Vagina (tissue), 2 donors: ENCODE data around the gene TMEM190.

Source experiments
- POLR2A ChIP-seq, 2 donors: fragments of 450-650 bp; IDR thresholded peaks; one replicate each; pipeline ENCODE4 v1.6.1; 2017; ENCODE audit warnings: antibody characterized with exemption in 2 of 2, mild to moderate bottlenecking in 2 of 2, moderate library complexity in 2 of 2
- POLR2AphosphoS5 ChIP-seq, 2 donors: sonication (generic); formaldehyde crosslinking; IDR thresholded peaks; one replicate each; pipeline ENCODE4 v1.9.0; 2017; ENCODE audit warnings: antibody characterized with exemption in 2 of 2, mild to moderate bottlenecking in 2 of 2, low read depth in 1 of 2; ENCODE audit not compliant: insufficient read depth in 1 of 2
- TF ChIP-seq, protein P1 (sequence below), 3 experiments: fragments of 450-650 bp in 2 of 3; fragments of 200-600 bp in 1 of 3; sonication (generic) in 1 of 3; IDR thresholded peaks; one replicate each; pipeline ENCODE4 v1.5.1; 2017 to 2019; ENCODE audit warnings: antibody characterized with exemption in 3 of 3, mild to moderate bottlenecking in 2 of 3, moderate library complexity in 2 of 3

DNA sequence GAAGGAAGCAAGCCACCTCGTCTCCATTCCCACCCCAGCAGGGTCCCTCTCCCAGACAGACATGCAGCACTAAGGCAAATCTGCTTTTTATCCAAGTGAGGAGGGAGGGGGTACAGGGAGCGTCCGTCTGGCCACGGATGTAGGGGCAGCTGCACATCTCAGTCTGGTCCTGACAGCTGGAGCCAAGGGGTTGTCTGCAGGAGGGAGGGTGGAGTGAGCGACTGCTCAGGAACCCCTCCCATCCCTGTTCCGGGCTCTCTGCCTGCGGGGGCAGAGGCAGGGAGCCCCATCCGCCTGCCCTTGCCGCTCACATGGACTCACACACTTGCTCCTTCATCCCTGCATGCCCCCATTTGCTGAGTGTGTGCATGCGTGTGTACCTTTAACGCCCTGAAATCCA, 2.5 kb downstream of the TMEM190 start:
- TF ChIP-seq, protein P1, sequence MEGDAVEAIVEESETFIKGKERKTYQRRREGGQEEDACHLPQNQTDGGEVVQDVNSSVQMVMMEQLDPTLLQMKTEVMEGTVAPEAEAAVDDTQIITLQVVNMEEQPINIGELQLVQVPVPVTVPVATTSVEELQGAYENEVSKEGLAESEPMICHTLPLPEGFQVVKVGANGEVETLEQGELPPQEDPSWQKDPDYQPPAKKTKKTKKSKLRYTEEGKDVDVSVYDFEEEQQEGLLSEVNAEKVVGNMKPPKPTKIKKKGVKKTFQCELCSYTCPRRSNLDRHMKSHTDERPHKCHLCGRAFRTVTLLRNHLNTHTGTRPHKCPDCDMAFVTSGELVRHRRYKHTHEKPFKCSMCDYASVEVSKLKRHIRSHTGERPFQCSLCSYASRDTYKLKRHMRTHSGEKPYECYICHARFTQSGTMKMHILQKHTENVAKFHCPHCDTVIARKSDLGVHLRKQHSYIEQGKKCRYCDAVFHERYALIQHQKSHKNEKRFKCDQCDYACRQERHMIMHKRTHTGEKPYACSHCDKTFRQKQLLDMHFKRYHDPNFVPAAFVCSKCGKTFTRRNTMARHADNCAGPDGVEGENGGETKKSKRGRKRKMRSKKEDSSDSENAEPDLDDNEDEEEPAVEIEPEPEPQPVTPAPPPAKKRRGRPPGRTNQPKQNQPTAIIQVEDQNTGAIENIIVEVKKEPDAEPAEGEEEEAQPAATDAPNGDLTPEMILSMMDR (IDR thresholded peaks at IDR 0.05), result no peak
- no peak for TF ChIP-seq POLR2AphosphoS5 (IDR thresholded peaks at IDR 0.05; ENCODE audit: insufficient read depth in 1 of 2, low read depth in 1 of 2)
- TF ChIP-seq POLR2A (IDR thresholded peaks at IDR 0.05), result no peak
